WTC11 (cell line): Measurements from ENCODE around the gene LIN28A. TPM values are rescaled to one million over a fixed set of nuclear protein-coding genes. Genes with fewer than 3 reads are reported as not detected.

ENCODE experiments used
- ATF1 ChIP-seq: sonication (generic); formaldehyde crosslinking; IDR thresholded peaks from 2 replicates; pipeline ENCODE4 v1.8.1; 2023; ENCODE audit warnings: mild to moderate bottlenecking, moderate library complexity, missing genetic modification reagents
- CREB1 ChIP-seq: sonication (generic); formaldehyde crosslinking; IDR thresholded peaks from 2 replicates; pipeline ENCODE4 v1.8.0; 2023; ENCODE audit warnings: mild to moderate bottlenecking, missing genetic modification reagents
- CREM ChIP-seq: sonication (generic); formaldehyde crosslinking; IDR thresholded peaks from 2 replicates; pipeline ENCODE4 v1.8.1; 2022; ENCODE audit warnings: mild to moderate bottlenecking, missing genetic modification reagents, moderate library complexity
- FOXJ3 ChIP-seq: sonication (generic); formaldehyde crosslinking; IDR thresholded peaks from 2 replicates; pipeline ENCODE4 v1.9.0; 2021; ENCODE audit warnings: missing genetic modification reagents, mild to moderate bottlenecking, borderline replicate concordance
- FOXK1 ChIP-seq: sonication (generic); formaldehyde crosslinking; IDR thresholded peaks from 2 replicates; pipeline ENCODE4 v1.8.0; 2022; ENCODE audit warnings: mild to moderate bottlenecking, moderate library complexity, missing genetic modification reagents
- FOXP1 ChIP-seq: sonication (generic); formaldehyde crosslinking; IDR thresholded peaks from 2 replicates; pipeline ENCODE4 v1.8.0; 2022; ENCODE audit warnings: missing genetic modification reagents, mild to moderate bottlenecking, moderate library complexity, borderline replicate concordance
- HMGXB4 ChIP-seq: sonication (generic); formaldehyde crosslinking; IDR thresholded peaks from 2 replicates; pipeline ENCODE4 v1.8.1; 2023; ENCODE audit warnings: mild to moderate bottlenecking, moderate library complexity, missing genetic modification reagents
- MAX ChIP-seq: sonication (generic); formaldehyde crosslinking; IDR thresholded peaks from 2 replicates; pipeline ENCODE4 v1.8.0; 2022; ENCODE audit warnings: mild to moderate bottlenecking, missing genetic modification reagents
- OVOL2 ChIP-seq: fragments of 250-450 bp; sonication (Bioruptor Pico); IDR thresholded peaks from 2 replicates; pipeline ENCODE4 v1.9.0; 2021; ENCODE audit warnings: mild to moderate bottlenecking, borderline replicate concordance
- SMAD3 ChIP-seq: sonication (generic); formaldehyde crosslinking; IDR thresholded peaks from 2 replicates; pipeline ENCODE4 v1.8.0; 2022; ENCODE audit warnings: missing genetic modification reagents, mild to moderate bottlenecking, borderline replicate concordance
- SP1 ChIP-seq: sonication (generic); formaldehyde crosslinking; conservative IDR thresholded peaks from 2 replicates; pipeline ENCODE4 v1.8.1; 2022; ENCODE audit warnings: missing genetic modification reagents
- TEAD4 ChIP-seq: sonication (generic); formaldehyde crosslinking; IDR thresholded peaks from 2 replicates; pipeline ENCODE4 v1.8.0; 2022; ENCODE audit warnings: mild to moderate bottlenecking, missing genetic modification reagents
- TP53 ChIP-seq: sonication (generic); formaldehyde crosslinking; IDR thresholded peaks from 2 replicates; pipeline ENCODE4 v1.8.1; 2023; ENCODE audit warnings: mild to moderate bottlenecking, missing genetic modification reagents
- USF1 ChIP-seq: sonication (generic); formaldehyde crosslinking; IDR thresholded peaks from 2 replicates; pipeline ENCODE4 v1.8.0; 2022; ENCODE audit warnings: mild to moderate bottlenecking, missing genetic modification reagents
- ZNF138 ChIP-seq: sonication (generic); formaldehyde crosslinking; conservative IDR thresholded peaks from 2 replicates; pipeline ENCODE4 v1.8.1; 2022; ENCODE audit warnings: mild to moderate bottlenecking, moderate library complexity, missing genetic modification reagents
- ZNF219 ChIP-seq: sonication (generic); formaldehyde crosslinking; IDR thresholded peaks from 2 replicates; pipeline ENCODE4 v1.8.0; 2023; ENCODE audit warnings: missing genetic modification reagents, mild to moderate bottlenecking, borderline replicate concordance
- ZNF416 ChIP-seq: fragments of 250-450 bp; sonication (Bioruptor Pico); IDR thresholded peaks from 2 replicates; pipeline ENCODE4 v1.9.0; 2021; ENCODE audit warnings: mild to moderate bottlenecking, inconsistent platforms
- ZNF423 ChIP-seq: fragments of 250-450 bp; sonication (Bioruptor Pico); IDR thresholded peaks from 2 replicates; pipeline ENCODE4 v2.1.2; 2022; ENCODE audit warnings: mild to moderate bottlenecking, moderate library complexity
- total RNA-seq: library from RNA; stranded (reverse); gene quantifications from 3 replicates; pipeline ENCODE4 v1.2.3, GENCODE V29; 2021
- TF ChIP-seq, protein P1 (sequence below): sonication (generic); formaldehyde crosslinking; IDR thresholded peaks from 2 replicates; pipeline ENCODE4 v1.8.1; 2023; ENCODE audit warnings: mild to moderate bottlenecking, missing genetic modification reagents, moderate library complexity
- TF ChIP-seq, protein P2 (sequence below): sonication (generic); formaldehyde crosslinking; IDR thresholded peaks from 2 replicates; pipeline ENCODE4 v1.8.1; 2022; ENCODE audit warnings: missing genetic modification reagents, borderline replicate concordance
- TF ChIP-seq, protein P3 (sequence below): sonication (generic); formaldehyde crosslinking; IDR thresholded peaks from 2 replicates; pipeline ENCODE4 v1.8.1; 2023; ENCODE audit warnings: mild to moderate bottlenecking, missing genetic modification reagents, moderate library complexity
- TF ChIP-seq, protein P4 (sequence below): sonication (generic); formaldehyde crosslinking; IDR thresholded peaks from 2 replicates; pipeline ENCODE4 v1.8.0; 2023; ENCODE audit warnings: missing genetic modification reagents, mild to moderate bottlenecking, borderline replicate concordance
- TF ChIP-seq, protein P5 (sequence below): sonication (generic); formaldehyde crosslinking; conservative IDR thresholded peaks from 2 replicates; pipeline ENCODE4 v1.8.1; 2023; ENCODE audit warnings: mild to moderate bottlenecking, low read depth, missing genetic modification reagents, moderate library complexity
- TF ChIP-seq, protein P6 (sequence below): sonication (generic); formaldehyde crosslinking; IDR thresholded peaks from 2 replicates; pipeline ENCODE4 v1.8.0; 2023; ENCODE audit warnings: missing genetic modification reagents

Gene LIN28A
- total RNA-seq, 1 experiment from 2014 or later, result 1,251 TPM

- TF ChIP-seq HMGXB4 (CRISPR knock-in tag), result 0 out of 2 replicates have a peak, but pooled peaks have one; percentile 16
- TF ChIP-seq SP1 (CRISPR knock-in tag), result peak; percentile 100
- TF ChIP-seq CREB1, result peak; percentile 97
- TF ChIP-seq, protein P1, sequence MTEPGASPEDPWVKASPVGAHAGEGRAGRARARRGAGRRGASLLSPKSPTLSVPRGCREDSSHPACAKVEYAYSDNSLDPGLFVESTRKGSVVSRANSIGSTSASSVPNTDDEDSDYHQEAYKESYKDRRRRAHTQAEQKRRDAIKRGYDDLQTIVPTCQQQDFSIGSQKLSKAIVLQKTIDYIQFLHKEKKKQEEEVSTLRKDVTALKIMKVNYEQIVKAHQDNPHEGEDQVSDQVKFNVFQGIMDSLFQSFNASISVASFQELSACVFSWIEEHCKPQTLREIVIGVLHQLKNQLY (CRISPR knock-in tag), result no peak
- peak; percentile 78; the same call in 1 of the 2 replicates for TF ChIP-seq SMAD3 (CRISPR knock-in tag)
- TF ChIP-seq MAX, result peak; percentile 100
- TF ChIP-seq TP53, result peak; percentile 96
- TF ChIP-seq FOXP1 (CRISPR knock-in tag), result peak; percentile 97
- TF ChIP-seq USF1, result peak; percentile 100
- TF ChIP-seq TEAD4 (CRISPR knock-in tag), result peak; percentile 30; the same call in 1 of the 2 replicates
- TF ChIP-seq FOXJ3 (CRISPR knock-in tag), result no peak
- no peak for TF ChIP-seq OVOL2 (CRISPR knock-in tag)
- peak; percentile 99 for TF ChIP-seq CREM (CRISPR knock-in tag)
- TF ChIP-seq ZNF219 (CRISPR knock-in tag), result peak; percentile 72; the same call in 1 of the 2 replicates
- TF ChIP-seq, protein P2, sequence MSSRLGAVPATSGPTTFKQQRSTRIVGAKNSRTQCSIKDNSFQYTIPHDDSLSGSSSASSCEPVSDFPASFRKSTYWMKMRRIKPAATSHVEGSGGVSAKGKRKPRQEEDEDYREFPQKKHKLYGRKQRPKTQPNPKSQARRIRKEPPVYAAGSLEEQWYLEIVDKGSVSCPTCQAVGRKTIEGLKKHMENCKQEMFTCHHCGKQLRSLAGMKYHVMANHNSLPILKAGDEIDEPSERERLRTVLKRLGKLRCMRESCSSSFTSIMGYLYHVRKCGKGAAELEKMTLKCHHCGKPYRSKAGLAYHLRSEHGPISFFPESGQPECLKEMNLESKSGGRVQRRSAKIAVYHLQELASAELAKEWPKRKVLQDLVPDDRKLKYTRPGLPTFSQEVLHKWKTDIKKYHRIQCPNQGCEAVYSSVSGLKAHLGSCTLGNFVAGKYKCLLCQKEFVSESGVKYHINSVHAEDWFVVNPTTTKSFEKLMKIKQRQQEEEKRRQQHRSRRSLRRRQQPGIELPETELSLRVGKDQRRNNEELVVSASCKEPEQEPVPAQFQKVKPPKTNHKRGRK (CRISPR knock-in tag), result no peak
- TF ChIP-seq ZNF423 (CRISPR knock-in tag), result peak; percentile 35; the same call in 1 of the 2 replicates
- peak; percentile 96 for TF ChIP-seq FOXK1 (CRISPR knock-in tag)
- TF ChIP-seq, protein P3, sequence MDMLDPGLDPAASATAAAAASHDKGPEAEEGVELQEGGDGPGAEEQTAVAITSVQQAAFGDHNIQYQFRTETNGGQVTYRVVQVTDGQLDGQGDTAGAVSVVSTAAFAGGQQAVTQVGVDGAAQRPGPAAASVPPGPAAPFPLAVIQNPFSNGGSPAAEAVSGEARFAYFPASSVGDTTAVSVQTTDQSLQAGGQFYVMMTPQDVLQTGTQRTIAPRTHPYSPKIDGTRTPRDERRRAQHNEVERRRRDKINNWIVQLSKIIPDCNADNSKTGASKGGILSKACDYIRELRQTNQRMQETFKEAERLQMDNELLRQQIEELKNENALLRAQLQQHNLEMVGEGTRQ, result peak; percentile 99
- TF ChIP-seq, protein P4, sequence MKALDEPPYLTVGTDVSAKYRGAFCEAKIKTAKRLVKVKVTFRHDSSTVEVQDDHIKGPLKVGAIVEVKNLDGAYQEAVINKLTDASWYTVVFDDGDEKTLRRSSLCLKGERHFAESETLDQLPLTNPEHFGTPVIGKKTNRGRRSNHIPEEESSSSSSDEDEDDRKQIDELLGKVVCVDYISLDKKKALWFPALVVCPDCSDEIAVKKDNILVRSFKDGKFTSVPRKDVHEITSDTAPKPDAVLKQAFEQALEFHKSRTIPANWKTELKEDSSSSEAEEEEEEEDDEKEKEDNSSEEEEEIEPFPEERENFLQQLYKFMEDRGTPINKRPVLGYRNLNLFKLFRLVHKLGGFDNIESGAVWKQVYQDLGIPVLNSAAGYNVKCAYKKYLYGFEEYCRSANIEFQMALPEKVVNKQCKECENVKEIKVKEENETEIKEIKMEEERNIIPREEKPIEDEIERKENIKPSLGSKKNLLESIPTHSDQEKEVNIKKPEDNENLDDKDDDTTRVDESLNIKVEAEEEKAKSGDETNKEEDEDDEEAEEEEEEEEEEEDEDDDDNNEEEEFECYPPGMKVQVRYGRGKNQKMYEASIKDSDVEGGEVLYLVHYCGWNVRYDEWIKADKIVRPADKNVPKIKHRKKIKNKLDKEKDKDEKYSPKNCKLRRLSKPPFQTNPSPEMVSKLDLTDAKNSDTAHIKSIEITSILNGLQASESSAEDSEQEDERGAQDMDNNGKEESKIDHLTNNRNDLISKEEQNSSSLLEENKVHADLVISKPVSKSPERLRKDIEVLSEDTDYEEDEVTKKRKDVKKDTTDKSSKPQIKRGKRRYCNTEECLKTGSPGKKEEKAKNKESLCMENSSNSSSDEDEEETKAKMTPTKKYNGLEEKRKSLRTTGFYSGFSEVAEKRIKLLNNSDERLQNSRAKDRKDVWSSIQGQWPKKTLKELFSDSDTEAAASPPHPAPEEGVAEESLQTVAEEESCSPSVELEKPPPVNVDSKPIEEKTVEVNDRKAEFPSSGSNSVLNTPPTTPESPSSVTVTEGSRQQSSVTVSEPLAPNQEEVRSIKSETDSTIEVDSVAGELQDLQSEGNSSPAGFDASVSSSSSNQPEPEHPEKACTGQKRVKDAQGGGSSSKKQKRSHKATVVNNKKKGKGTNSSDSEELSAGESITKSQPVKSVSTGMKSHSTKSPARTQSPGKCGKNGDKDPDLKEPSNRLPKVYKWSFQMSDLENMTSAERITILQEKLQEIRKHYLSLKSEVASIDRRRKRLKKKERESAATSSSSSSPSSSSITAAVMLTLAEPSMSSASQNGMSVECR (CRISPR knock-in tag), result peak; percentile 96; the same call in 1 of the 2 replicates
- TF ChIP-seq ZNF138 (CRISPR knock-in tag), result peak; percentile 95; the same call in 1 of the 2 replicates
- TF ChIP-seq ZNF416 (CRISPR knock-in tag), result no peak; the same call in 1 of the 2 replicates
- TF ChIP-seq, protein P5, sequence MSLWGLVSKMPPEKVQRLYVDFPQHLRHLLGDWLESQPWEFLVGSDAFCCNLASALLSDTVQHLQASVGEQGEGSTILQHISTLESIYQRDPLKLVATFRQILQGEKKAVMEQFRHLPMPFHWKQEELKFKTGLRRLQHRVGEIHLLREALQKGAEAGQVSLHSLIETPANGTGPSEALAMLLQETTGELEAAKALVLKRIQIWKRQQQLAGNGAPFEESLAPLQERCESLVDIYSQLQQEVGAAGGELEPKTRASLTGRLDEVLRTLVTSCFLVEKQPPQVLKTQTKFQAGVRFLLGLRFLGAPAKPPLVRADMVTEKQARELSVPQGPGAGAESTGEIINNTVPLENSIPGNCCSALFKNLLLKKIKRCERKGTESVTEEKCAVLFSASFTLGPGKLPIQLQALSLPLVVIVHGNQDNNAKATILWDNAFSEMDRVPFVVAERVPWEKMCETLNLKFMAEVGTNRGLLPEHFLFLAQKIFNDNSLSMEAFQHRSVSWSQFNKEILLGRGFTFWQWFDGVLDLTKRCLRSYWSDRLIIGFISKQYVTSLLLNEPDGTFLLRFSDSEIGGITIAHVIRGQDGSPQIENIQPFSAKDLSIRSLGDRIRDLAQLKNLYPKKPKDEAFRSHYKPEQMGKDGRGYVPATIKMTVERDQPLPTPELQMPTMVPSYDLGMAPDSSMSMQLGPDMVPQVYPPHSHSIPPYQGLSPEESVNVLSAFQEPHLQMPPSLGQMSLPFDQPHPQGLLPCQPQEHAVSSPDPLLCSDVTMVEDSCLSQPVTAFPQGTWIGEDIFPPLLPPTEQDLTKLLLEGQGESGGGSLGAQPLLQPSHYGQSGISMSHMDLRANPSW, result no peak
- TF ChIP-seq ATF1 (CRISPR knock-in tag), result peak; percentile 96
- TF ChIP-seq, protein P6, sequence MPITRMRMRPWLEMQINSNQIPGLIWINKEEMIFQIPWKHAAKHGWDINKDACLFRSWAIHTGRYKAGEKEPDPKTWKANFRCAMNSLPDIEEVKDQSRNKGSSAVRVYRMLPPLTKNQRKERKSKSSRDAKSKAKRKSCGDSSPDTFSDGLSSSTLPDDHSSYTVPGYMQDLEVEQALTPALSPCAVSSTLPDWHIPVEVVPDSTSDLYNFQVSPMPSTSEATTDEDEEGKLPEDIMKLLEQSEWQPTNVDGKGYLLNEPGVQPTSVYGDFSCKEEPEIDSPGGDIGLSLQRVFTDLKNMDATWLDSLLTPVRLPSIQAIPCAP (CRISPR knock-in tag), result peak; percentile 51; the same call in 1 of the 2 replicates
Observed at GRCh38 chr1:26431979-26432695, 21.5 kb downstream of the LIN28A start, which contains the start of gene DHDDS (continued).
